GM18498 (cell line): Measurements from ENCODE around the gene ENTREP3.

ENCODE experiments used
- ATAC-seq: cut with Tn5 transposase; IDR thresholded peaks from one replicate; pipeline ENCODE4 v1.9.1; 2021; ENCODE audit warnings: mild to moderate bottlenecking, moderate library complexity; ENCODE audit not compliant: unreplicated experiment

The ENTREP3 gene

DNA sequence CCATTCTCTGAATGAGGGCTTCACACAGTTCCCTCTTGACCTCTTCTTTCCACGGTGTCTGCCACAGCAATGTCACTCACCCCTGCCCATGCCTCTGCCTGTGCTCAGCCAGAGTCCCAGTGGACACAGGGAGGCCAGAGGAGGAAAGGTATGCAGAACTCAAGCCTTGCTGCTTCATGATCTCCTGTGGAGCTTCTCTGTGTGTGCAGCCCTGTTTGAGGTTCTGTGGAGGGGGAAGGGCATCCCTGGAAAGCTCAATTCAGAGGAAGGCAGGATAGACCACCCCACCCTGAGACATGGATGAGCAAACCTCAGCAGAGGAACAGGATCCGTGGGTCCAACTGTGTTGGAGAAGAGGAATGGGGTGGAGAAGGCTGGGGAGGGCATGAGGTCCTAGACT, 24.0 kb upstream of the ENTREP3 start:
- no peak for ATAC-seq

DNA sequence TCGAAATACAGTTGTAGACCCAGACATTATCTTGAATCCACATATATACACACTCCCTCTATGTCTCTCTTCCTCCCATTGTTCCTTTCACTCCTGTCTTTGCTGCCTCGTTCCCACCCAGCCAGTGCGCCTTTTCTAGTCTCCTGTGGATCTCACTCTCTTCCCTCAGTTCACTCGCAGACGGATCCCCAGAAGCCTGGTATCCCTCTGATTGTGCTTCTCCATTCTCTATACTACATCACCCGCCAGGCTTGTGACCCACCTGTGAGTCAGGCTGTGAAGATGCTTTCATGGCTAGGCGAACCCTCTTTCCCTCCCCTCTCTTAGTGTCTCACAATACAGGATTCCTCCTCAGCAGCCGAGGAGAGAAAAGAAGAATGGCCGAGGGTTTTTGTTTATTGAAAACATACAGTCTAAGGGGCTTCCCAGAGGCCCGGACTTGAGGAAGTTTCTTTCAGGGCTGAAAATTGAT, 23.4 kb upstream of the ENTREP3 start:
- no peak for ATAC-seq

DNA sequence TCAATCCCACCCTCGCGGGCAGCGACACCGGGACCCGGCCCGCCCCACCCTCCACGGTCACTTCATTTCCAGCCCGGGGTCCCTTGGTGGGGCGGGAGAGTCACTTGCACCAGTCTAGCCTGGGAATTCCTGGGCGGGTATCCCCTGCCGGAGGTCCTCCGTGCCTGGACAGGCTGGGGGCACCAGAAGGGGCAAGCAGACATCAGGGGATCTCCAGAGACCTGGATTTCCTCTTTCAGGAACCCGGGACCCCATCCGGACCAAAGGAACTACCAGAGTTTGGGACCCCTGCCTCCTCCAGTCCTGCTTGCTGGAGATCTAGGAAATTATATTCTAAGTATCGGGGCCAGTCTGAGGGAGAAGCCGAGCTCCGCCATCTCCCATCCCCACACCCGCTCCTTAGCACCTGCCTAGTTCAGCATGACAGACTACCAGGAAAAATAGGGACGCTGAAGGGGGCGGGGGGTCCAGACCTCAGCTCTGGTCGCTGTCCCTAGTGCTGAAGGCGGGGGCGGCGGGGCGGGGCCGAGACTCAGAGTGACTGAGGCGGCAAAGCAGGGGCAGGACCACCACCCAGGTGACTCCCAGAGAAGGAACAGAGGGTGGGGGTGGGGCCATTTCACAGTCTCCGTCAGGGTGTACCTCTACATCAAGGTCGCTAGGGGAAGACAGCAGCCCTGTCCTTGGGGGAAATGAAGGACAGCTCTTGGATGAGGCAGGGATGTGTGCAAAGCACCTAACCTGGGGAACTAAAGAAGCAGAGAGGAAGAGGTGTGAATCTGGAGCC, 22.8 kb upstream of the ENTREP3 start:
- no peak for ATAC-seq

DNA sequence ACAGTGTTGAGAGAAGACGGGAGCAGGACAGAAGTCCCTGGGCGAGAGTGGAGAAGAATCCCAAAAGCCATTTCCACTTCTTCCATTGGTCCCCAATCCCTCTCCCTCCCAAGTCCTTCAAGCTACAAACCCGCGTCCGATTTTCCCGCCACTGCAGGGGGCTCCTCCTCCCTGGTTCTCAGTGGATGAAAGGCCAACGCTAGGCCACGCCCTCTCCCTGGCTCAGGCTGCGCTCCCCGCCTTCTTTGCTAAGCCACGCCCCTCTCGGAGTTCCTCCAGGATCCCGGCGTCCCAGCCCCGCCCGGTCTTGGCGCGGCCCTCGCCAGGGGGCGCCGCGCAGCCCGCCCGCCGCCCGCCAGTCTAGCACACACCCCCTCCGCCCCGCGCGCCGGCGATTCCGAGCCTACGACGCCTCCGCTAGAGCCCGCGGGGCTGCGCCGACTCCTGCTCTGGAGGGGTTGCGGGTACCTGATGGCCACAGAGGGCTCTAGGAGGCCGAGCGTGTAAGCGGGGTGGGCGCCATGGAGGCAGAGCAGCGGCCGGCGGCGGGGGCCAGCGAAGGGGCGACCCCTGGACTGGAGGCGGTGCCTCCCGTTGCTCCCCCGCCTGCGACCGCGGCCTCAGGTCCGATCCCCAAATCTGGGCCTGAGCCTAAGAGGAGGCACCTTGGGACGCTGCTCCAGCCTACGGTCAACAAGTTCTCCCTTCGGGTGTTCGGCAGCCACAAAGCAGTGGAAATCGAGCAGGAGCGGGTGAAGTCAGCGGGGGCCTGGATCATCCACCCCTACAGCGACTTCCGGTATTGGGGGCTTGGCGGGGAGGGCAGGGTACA, 22.0 kb upstream of the ENTREP3 start, which contains the start of gene HCN3:
Gene HCN3 (plus strand): TSS at position 394 of the 832 bp plus-strand sequence. CDS start 128 bp downstream, at position 522.
- peak; percentile 66 for ATAC-seq

DNA sequence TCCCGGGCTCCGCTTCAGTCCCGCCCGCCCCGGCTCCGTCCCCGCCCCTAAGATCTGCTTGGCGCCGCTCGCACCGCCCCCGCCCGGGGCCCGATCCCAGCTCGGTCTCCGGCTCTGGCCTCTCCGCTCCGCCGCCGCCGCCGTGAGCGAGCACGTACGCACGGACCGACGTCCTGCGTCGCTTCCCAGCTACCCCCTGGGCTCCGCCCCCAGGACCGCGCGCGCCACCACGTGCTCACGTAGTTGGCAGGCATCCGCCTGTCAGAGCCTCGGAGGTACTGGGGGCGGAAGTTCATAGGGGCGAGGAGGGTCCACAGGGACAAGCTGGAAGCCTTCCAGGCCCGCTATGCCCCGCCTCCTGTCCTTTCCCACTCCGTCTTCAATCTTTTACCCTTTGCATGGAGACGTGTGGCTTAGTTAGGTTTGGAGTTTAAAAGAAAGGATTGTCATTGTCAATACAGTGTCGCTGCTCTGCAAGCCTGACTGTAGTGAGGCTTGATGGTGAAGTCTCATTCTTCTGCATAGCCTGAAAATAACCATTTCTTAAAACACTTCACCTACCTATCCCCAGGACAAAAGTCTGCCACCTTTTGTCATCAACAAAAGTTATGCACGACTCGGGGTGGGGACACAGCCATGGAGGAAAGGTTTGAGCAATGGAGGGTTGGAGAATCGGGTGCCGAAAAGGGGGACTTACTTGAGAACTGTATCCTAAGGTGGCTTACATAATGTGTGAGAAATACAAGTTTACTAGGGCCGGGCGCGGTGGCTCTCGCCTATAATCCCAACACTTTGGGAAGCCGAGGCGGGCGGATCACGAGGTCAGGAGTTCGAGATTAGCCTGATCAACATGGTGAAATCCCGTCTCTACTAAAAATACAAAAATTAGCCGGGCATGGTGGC, 18.3 kb upstream of the ENTREP3 start, which contains the start of gene CLK2:
Gene CLK2 (minus strand): TSS at position 162 of the 903 bp plus-strand sequence. CDS start 2,527 bp downstream, outside the sequence.
- peak; percentile 76 for ATAC-seq

DNA sequence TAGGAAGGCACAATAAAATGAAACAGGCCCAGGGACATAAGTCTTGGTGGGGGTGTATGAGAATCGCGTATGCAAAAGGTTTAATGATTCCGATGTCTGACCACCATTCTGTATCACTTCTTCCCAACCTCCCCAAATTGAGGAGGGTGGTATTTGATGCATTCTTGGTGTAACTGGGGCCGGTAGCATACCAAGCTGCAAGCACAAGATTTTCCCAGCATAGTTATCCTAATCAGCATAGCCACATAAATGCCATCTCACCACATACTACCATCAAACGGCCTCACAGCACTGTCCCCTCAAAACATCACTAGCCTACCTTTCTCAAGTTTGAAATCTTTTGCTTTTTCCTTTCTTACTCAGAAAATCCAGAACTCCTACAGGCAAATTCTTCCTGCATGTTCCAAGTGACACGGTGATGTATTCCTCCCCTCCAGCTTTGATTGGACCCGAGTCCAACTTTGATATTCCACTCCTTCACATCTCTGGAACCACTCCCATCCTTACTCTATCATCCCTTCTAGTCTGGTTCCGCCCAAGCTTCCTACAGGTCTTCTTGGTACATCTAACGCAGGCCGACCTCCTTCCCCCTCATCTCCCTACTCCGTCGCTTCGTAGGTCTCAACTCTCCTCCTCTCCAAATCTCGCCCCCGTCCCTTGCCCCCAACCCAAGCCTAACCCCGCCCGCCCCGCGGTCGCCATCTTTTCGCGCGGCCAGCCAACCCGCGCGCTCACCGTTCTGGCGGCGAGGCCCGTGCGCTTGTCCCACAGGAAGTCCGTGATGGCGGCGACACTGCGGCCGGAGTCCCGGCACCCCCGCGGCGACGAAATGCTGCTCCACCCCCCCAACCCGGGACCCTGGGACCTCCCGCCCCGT, 17.4 kb upstream of the ENTREP3 start:
- ATAC-seq: peak; percentile 40

DNA sequence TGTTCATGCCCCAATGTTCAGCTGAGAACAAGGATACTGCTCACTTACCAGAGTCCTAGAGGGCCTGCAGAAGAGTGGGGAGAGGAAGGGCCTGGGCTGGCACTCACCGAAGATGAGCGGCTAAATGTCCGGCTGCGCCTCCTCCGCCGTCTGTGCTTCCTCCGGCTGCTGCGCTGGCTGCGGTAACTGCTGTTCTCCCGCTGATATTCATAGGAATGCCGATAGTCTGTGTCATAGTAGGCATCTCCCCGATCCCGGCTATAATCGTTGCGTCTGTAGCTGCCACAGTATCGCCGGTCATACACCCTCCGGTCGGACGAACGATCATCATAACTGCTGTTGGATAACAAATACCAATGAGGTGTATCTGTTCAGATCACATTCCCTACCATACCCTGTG, 14.1 kb upstream of the ENTREP3 start:
- ATAC-seq: no peak

DNA sequence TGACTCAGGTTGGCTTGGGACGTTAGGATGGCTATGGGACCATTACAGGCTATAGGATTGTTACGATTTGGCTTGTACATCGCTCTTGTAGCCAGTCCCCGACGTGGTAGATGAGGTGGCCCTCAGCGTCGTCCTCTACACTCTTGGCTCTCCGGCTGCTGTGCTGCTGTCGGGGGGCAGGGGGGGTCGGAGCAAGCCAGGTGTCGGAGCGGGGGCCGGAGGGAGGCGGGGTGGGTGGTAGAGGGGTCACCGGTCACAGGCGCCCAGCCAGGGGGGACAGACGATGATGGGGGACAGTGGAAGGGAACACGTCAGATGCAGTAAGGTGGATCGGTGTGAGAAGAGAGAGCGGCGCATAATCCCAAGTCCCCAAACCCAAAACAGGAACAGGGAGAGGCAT, 13.3 kb upstream of the ENTREP3 start:
- ATAC-seq: no peak

DNA sequence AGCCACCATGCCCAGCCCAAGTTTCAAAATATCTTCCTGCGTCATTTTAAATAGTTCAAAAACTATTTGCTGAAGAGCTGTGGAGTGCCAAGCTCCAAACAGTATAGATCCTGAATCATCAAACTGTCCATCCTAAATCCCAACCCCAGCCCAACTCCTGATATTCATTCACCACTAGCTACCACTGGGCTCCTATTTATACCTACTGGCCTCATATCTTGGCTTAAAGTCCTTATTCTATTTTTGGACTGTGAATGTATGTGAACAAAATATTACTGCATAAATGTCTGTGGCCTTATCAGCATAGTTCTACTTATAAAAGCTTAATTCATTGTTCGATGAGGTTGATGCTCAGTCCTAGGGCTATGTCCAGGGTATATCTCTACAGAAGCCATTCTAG, 12.1 kb upstream of the ENTREP3 start:
- ATAC-seq: no peak

DNA sequence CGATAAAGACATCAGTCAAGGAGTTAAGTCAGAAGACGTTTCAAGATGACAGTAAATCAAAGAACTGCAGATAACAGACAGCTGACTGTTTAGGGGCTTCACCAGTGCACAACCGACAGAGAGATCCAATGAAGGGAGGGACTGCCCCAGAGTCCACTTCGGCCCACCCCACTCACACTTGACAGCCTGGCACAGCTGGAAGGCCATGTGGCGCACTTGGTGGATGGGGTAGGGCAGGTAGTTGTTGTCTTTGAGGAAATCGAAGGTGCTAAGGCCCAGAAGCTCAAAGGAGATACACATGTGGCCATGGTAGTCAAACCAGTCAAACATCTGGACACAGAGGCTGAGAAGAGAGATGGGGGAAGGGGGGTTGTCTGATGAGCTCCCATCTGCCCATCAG, 11.3 kb upstream of the ENTREP3 start:
- no peak for ATAC-seq

DNA sequence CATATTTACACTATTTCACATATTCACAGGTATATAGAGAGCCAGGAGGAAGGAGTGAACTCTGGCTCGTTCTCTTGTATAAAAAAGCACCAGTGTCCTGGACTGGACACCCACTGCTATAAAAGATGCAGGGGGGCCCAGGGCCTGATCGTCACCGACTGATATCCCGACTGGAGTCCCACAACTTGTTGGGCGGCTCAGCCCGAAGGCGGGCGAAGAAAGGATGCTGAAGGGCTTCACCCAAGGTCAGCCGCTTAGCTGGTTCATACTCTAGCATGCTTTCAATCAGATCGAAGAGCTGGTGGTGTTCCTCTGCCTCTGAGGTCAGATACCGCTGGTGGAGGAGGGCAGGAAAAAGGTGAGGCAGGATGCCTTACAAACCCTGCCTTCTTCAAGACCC, 7.8 kb upstream of the ENTREP3 start:
- ATAC-seq: no peak

DNA sequence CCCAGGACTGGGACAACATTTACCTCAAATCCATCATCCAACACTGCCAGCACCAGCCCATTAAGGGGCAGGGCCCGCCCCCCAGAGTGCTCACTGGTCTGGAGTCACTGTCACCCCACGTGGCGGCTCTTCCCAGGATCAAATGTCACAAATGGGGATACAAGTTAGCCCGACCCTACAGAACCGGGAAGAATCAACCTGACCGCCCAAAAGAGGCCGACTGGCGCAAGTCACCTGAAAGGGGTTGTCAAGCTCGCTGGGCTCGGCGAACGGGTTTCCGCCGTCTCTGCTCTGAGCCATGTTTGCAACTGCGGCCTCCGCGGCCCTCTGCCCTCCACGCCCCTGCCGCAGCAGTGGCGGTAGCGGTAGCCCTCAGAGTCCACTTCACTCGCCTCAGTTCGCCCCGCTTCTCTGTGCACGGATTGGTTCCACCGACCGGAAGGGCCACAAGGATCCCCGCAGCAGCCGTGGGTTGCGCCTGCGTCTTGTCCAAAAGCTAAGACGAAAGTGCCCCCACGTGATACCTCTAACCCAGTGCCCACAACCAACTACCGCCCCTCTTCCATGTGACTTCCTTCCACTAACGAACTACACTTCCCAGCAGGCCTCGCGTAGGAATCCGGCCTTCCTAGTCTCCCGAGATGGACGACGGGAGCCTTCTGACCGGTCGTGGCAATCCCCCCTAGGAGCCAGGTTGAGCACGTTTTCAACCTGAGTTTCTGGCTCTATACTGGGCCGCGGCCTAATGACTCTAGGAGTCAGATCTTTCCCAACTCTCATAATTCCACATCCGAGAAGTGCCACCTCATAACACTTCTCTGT, 6.8 kb upstream of the ENTREP3 start, which contains the start of gene SCAMP3:
Gene SCAMP3 (minus strand): TSS at position 509 of the 822 bp plus-strand sequence. CDS start 209 bp downstream, at position 300.
- ATAC-seq: peak; percentile 86

DNA sequence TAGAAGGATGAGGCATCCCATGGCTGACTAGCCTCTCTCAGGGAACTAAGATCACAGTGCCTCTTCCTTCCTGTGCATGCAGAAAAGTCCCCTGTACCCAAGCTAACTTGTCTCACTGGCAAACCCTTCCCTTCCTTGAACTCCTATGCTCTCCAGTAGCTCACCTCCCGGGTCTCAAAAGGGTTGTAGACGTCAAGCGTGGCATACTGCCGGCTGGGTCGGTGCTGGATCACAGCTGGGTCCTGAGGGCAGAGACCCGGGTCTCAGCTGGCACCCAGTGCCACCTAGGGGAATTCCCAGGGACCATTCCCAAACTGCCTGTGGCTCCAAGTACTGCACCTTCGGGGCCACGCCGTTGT, 6.2 kb upstream of the ENTREP3 start:
- ATAC-seq: no peak

DNA sequence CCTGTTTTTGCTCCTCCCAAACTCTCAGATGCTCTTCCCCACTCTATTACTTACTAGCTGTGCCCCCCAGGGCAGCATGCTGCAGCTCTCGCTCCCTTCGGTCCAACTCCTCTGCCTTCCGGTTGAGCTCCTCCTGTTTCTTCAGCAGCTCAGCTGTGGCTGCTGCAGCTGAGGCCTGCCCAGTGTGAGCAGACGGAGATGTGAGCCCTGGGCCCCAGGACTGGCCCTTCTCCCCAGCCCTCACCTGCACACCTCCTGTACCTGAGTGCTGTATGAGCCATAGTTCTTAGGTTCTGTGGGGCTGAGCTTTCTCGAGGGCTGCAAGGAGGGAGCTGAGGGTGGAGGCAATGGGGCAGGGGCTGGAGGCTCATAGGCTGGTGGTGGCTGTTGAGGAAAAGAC, 5.0 kb upstream of the ENTREP3 start:
- no peak for ATAC-seq

DNA sequence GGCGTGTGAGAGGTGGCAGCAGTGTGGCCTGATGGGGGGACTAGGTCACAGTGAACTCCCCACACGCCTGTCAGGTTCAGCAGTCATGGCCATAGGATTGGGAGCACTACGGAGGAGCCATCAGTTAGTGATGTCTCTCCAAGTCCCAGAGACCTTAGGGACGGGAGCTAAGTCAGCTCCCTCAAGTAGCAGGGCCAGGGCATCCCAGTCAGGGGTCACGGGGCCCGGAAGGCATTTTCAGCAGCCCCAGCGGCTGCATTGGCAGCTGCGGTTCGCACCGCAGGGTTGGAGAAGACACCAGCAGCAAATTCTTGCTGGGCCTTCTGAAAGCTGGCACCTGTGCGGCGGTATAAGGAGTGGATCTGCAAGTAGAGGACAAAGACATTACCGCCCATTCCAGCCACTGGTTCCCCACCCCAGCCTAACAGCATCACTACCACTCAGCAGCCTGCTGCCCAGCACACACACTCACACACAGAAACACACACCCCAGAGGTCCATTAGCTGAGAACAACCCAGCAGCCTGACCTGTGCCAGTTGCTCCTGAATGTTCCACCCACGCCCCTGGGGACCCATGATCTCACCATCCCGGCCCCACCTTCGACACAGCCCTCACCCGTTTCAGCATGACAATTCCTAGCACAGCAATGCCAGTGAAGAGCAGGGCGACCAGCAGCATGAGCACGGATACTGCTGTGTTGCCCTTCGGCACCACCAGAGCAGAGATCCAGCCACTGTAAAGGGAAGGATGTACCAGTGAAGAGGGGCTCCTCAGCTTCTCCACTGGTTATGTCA, 972 bp upstream of the ENTREP3 start:
- no peak for ATAC-seq

DNA sequence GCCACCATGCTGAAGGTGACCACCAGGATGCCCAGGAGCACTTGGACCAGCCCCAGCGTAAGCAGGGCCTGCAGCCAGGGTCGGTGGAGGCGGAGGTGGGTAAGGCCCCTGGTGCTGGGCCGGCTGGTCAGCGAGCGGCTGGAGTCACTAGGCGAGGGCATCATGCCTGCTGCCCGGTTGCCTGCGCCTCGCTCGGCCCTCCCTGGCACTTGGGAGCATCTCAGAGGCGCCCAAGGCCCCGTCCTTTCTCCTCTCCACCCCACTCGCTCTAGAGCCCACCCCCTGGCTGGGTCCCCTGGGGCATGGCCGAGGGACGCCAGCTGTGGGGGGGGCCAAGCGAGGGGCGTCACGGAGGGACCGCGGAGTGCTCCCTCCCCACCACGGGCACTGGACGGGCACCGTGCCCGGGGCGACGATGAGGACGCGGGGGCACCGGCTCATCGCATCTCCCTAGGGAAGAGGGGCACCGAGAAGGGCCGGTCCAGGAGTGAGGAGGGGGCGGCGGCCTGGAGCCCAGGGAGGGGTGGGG, 505 bp downstream of the ENTREP3 start:
- no peak for ATAC-seq

DNA sequence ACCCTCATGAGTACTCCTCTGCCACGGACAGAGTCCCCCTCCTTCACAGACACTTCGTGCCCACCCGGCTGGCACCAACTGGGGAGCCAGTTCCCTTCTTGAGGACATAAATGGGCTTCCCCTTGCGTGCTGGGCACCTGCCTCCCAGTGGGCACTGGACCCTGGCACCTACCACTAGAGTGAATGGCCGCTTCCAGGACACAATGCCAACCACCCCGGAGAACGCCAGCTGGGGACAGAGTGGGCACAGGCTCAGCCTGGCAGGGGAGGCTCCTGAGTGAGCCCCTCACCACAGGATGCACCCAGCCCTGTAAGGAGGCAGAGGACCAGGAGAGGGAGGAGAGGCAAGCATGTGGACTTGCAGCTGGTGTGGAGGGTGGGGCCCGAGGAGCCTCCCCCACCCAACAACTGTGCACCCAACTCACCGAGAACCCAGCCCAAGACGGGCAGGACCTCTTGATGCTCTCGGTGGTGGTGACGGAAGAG, 1.0 kb downstream of the ENTREP3 start:
- ATAC-seq: no peak

DNA sequence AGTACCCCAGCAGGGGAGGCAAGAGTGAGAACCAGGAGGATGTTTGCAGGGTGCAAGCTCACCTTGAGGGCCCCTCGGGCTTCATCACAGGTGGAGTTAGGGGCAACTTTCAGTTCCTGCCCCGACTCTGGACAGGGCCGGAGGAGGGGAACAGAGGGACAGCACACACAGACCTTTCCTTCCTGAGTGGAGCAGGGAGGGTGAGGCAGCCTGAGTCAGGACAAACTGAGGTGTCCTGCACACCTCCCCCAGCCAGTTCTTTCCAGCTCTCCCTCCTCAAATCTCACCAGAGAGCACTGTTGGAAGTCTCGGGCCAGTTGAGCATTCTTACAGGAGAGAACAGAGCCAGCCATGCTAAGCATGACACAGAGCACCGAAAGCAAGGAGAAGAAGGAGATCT, 1.5 kb downstream of the ENTREP3 start:
- no peak for ATAC-seq
